GM12892 (cell line): ENCODE measurements around the gene CFB.
"Not testable (repeated sequence)": the region's sequence is repeated elsewhere in the genome, so short reads cannot be mapped to it uniquely, and the experiment has no call there.

Experiments
- DNase-seq: peaks from one replicate; pipeline ENCODE4 v3.0.0; 2011; ENCODE audit not compliant: insufficient read length
- FAIRE-seq: peaks from 2 replicates; lab custom pipeline; 2011; peaks lifted over from hg19 to GRCh38; lab: Jason Lieb, UNC
- POLR2A ChIP-seq: IDR thresholded peaks from 2 replicates; pipeline ENCODE4 v1.6.1; 2011; ENCODE audit warnings: low read depth, low read length, control low read depth
- POLR2AphosphoS5 ChIP-seq: IDR thresholded peaks from 2 replicates; pipeline ENCODE4 v1.6.1; 2011; ENCODE audit warnings: low read depth, low read length, control low read depth
- TAF1 ChIP-seq: IDR thresholded peaks from 2 replicates; pipeline ENCODE4 v1.6.1; 2011; ENCODE audit warnings: low read depth, mild to moderate bottlenecking, control low read depth, low read length, borderline replicate concordance

The CFB gene

DNA sequence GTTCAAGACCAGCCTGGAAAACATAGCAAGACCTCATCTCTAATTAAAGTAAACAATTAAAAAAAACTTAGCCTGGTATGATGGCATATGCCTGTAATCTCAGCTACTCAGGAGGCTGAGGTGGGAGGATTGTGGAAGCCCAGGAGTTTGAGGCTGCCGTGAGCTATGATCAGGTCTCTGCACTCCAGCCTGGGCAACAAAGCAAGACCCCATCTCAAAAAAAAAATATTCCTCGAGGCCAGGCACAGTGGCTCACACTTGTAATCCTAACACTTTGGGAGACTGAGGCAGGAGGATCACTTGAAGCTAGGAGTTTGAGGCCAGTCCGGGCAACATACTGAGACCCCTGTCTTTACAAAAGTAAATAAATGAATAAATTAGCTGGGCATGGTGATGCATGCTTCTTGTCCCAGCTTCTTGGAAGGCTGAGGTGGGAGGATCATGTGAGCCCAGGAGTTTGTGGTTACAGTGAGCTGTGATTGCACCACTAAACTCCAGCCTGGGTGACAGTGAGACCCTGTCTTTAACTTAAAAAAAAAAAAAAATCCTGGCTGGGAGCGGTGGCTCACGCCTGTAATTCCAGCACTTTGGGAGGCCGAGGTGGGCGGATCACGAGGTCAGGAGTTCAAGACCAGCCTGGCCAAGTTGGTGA lies 27.7 kb upstream of the CFB start:
- FAIRE-seq: no peak
- no peak for DNase-seq
- no peak for TF ChIP-seq POLR2A

DNA sequence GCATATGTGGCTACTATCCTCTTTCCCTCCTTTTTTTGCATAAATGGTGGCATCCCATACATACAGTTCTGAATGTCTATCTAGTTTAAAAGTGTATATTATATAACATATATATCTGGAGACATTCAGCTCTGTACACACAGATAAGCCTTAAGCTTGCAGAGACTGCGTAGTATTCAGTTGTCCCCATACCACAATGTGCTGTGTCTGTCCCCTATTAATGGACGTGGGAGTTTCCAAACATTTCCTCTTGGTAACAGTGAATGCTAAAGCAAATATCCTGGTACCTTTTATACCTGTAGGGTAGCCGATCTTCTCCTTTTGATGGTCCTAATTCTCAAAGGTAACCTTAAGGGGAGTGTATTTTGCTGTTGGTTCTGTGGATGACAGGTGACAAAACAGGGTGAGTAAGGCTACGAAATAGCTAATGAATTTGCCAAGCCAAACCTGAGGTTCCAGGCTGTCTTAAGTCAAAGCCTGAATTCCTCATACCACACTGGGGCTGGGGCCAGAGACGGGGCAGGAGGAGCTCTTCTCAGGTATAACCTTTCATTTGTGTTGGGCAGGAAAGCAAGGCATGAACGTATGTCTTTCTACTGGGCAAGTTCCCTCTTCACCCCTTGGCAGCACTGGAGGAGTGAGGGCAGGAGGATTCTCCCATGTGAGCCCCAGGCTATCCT lies 26.1 kb upstream of the CFB start:
- DNase-seq (no peak), FAIRE-seq (no peak)
- TF ChIP-seq POLR2AphosphoS5: no peak
- TF ChIP-seq POLR2A: no peak
- no peak for TF ChIP-seq TAF1

DNA sequence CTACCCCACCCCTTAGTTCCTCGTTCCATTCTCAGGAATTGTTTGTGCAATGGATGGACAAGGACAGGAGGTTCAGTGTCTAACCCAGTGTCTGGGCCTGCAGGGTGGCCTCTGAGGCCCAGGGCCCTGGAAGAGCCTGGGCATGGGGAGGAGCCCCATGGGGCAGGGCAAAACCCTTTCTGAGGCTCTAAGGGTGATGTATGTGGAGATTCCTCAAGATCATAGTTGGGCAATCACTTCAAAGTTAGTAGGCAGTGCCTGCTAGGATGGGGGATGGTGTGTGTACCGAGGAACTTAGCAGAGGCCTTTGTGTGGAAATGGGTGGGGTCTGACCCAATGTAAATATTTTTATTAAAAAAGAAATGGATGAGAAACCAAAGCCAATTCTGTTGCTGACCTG lies 25.1 kb upstream of the CFB start:
- FAIRE-seq (no peak), DNase-seq (no peak)
- TF ChIP-seq TAF1: no peak
- no peak for TF ChIP-seq POLR2AphosphoS5
- no peak for TF ChIP-seq POLR2A

DNA sequence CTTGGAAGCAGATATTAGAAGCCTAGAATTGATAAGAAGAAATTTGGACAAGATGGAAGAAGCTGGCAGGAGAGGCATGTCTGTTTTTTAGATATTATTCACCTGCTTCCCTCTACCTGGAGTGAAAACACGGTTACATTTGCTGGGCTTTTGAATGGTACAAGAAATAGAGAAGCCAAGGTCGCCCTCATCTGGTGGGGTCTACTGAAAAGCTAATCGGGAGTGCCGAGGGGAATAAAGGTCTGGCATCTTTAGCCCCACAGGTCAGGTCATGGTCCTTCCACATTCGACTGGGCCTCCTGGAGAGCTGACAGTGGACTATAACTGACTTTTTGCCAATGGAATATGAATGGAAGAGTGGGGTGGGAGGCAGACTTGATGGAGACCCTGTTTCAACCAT lies 23.0 kb upstream of the CFB start:
- TF ChIP-seq POLR2A (no peak), TAF1 (no peak), POLR2AphosphoS5 (no peak)
- peak; percentile 58 for FAIRE-seq
- no peak for DNase-seq

DNA sequence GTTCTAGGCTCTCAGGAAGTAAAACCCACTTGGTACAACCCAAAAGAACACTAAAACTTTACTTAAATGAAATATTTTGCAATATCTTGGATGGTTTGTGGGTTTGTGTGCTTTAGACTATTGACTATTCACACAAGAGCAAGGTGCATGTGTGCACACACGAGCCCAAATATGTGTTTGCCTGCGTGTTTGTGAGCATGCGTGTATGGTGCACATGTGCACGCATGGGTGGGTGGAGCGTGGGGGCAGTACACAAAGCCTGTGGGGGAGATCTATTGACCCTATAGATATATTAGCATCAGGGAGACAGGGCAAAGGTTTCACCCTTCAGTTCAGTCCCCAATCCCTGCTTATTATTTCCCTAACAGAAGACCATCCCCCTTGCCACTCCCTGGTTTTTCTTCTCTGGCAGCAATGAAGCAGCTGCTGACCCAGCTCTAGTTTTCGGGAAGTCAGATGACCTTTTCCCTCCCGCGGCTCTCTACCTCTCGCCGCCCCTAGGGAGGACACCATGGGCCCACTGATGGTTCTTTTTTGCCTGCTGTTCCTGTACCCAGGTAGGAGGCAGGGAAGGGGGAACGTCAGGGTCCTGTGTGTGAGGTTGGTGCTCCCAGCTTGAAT lies 18.5 kb upstream of the CFB start, which contains the start of gene C2:
C2 (plus strand) TSS at position 476 of the 621 bp plus-strand sequence; CDS start at position 512, 36 bp downstream.
- DNase-seq: no peak
- no peak for TF ChIP-seq POLR2A
- TF ChIP-seq TAF1: no peak
- no peak for TF ChIP-seq POLR2AphosphoS5
- FAIRE-seq: no peak

DNA sequence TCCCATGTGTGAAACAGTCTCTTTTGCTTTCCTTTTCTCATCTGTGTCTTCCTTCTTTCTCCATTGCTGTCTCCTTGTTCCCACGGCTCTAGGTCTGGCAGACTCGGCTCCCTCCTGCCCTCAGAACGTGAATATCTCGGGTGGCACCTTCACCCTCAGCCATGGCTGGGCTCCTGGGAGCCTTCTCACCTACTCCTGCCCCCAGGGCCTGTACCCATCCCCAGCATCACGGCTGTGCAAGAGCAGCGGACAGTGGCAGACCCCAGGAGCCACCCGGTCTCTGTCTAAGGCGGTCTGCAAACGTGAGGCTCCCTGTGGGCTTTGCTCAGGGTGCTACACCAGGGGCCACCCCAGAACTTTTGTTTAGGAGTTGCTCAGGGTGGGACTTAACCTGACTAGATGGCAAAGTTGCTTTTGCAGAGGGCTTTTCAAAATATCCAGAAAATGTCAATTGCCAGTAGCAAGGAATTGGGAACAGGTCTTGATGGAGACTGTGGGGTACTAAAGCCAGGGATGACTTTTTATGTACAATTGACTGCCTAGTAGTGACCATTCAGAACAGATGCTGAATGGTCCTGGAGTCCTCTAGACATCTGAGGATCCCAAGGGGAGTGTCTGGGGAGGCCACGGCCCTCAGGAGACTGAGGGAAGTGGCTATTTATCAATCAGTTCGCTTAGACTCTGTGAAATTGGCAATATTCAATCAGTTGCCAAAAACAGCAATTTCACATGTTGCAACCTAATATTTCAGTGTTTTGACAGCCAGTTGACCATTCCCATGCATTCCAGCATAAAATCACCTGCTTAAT lies 17.8 kb upstream of the CFB start:
- no peak for TF ChIP-seq POLR2A
- FAIRE-seq (no peak), DNase-seq (no peak)

DNA sequence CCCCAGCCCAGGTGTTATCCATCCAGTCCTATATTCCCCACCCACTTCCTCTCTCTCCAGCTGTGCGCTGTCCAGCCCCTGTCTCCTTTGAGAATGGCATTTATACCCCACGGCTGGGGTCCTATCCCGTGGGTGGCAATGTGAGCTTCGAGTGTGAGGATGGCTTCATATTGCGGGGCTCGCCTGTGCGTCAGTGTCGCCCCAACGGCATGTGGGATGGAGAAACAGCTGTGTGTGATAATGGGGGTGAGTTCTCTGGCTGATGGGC lies 17.3 kb upstream of the CFB start:
- TF ChIP-seq POLR2AphosphoS5 (no peak), POLR2A (no peak), TAF1 (no peak)
- DNase-seq: no peak
- no peak for FAIRE-seq

DNA sequence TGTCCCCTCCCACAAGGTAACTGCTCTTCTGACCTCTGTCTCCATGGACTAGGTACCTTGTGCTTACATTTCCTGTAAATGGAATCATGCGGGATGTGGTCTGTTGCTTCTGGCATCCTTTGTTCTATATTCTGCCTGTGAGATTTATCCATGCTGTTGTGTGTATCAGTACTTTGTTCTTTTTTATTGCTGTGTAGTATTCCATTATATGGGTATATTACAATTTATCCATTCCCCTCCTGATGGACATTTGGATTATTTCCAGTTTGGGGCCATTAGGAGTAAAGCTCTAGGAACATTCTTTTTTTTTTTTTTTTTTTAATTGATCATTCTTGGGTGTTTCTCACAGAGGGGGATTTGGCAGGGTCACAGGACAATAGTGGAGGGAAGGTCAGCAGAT lies 14.9 kb upstream of the CFB start:
- FAIRE-seq (no peak), DNase-seq (no peak)
- TF ChIP-seq POLR2A (no peak), TAF1 (no peak), POLR2AphosphoS5 (no peak)

DNA sequence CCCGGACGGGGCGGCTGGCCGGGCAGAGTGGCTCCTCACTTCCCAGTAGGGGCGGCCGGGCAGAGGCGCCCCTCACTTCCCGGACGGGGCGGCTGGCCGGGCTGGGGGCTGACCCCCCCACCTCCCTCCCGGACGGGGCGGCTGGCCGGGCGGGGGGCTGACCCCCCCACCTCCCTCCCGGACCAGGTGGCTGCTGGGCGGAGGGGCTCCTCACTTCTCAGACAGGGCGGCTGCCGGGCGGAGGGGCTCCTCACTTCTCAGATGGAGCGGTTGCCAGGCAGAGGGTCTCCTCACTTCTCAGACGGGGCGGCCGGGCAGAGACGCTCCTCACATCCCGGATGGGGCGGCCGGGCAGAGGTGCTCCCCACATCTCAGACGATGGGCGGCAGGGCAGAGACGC lies 13.8 kb upstream of the CFB start:
- FAIRE-seq, DNase-seq: not testable (repeated sequence)

DNA sequence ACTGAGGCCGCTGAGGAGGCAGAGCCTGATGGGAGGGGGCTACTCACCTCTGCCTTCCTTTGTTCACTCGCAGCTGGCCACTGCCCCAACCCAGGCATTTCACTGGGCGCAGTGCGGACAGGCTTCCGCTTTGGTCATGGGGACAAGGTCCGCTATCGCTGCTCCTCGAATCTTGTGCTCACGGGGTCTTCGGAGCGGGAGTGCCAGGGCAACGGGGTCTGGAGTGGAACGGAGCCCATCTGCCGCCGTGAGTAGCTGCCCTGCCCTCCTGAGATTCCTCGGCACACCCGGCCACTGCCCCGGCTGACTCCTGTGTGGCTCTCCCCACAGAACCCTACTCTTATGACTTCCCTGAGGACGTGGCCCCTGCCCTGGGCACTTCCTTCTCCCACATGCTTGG lies 12.4 kb upstream of the CFB start:
- TF ChIP-seq POLR2AphosphoS5 (no peak), TAF1 (no peak), POLR2A (no peak)
- no peak for FAIRE-seq
- no peak for DNase-seq

DNA sequence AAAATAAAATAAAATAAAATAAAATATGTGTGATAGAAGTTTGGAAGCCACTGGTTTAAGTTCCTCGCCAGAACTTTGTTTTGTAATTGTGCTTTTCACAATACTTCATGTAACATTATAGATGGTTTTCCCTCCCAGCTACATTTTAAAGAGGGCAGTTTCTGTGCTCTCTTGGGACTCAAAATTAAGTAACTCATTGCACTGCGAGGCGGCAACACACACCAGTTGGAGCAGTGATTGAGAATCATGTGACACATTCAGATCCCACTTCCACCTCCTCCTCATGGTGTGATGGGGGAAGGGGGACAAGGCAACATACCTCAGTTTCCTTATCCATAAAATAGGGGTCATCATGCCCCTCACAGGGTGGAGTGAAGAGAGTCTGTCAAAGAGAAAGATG lies 10.9 kb upstream of the CFB start:
- FAIRE-seq: no peak
- no peak for TF ChIP-seq POLR2A
- no peak for TF ChIP-seq POLR2AphosphoS5
- TF ChIP-seq TAF1: no peak
- no peak for DNase-seq

DNA sequence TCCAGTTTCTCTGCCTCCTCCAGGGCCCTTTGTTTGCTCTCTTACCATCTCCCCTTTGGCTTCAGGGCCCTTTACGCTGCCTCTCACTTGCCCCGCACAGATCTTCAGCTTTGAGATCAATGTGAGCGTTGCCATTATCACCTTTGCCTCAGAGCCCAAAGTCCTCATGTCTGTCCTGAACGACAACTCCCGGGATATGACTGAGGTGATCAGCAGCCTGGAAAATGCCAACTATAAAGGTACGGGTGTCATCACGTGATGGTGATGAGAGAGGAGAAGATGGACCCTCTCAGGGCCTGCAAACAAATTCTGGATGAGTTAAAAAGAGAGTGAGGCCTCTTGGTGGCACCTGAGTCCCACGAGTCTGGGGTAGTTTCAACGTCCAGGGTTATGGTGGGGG lies 10.1 kb upstream of the CFB start:
- no peak for TF ChIP-seq POLR2A
- no peak for TF ChIP-seq POLR2AphosphoS5
- no peak for TF ChIP-seq TAF1
- FAIRE-seq (no peak), DNase-seq (no peak)
